HG02763 (cell line): Measurements from ENCODE around the gene CFAP20.
A peak's percentile ranks its signal among the peaks of the same experiment; 100 is the strongest.

Source experiments
- ATAC-seq: cut with Tn5 transposase; IDR thresholded peaks from one replicate; pipeline ENCODE4 v1.9.1; 2021; ENCODE audit warnings: mild to moderate bottlenecking, moderate library complexity; ENCODE audit not compliant: unreplicated experiment

Gene CFAP20

DNA sequence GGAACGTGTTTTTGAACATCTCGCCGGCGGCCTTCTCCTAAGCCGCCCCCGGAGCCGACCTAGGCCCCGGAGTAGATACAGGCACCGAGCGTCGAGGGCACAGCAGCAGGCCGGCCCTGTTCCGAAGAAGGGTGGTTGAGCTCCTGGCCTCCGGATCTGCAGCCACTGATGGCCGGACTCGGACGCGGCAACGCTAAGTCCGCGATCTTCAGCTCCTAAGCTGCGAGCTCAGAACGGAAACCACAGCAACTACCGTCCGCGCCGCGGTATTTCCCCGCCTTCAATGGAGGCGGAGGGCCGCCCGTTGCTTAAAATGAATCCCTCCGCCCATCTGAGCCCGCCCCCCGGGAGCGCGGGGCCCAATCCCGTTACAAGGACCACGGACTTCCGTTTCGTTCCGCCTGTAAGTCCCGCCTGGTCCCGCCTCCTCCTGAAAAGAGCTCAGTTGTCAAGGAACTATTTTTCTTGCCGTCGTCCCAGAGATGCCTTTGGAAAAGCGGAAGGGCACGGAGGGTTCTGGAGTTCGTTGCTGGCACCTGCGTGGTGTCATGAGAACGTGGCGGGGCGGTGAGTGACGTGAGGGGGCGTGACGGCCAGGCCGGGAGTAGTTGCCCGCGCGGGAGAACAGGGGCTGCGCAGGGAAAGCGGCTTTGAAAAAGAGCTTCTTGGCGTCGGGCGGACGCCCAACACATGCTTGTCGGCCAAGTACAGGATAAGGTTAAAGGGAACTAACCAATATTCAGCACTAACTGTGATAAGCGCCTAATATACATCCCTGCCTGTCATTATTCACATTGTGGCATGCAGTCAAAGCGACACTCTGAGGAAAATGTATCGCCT is at the start of gene CFAP20:
Gene CFAP20, minus strand, starts transcription at position 285 of the 840 bp plus-strand sequence. Its CDS starts 266 bp downstream, at position 19.
- peak; percentile 87 for ATAC-seq

DNA sequence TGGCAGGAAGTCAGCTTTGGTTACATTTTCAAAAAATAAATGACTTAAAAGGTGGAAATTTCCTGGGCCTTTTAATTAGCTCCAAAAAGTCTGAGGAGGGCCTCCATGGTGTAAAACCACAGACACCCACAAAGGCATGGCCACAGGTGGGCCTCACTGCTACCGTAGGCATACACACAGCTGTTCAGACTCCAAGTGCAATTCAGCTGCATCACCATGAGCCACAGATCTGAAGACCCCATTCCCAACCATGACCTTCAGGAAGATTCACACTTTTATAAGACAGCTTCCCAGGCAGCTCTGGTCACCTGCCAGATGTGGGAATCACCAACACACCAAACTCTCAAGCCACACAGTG is 48.2 kb upstream of the CFAP20 start:
- no peak for ATAC-seq

DNA sequence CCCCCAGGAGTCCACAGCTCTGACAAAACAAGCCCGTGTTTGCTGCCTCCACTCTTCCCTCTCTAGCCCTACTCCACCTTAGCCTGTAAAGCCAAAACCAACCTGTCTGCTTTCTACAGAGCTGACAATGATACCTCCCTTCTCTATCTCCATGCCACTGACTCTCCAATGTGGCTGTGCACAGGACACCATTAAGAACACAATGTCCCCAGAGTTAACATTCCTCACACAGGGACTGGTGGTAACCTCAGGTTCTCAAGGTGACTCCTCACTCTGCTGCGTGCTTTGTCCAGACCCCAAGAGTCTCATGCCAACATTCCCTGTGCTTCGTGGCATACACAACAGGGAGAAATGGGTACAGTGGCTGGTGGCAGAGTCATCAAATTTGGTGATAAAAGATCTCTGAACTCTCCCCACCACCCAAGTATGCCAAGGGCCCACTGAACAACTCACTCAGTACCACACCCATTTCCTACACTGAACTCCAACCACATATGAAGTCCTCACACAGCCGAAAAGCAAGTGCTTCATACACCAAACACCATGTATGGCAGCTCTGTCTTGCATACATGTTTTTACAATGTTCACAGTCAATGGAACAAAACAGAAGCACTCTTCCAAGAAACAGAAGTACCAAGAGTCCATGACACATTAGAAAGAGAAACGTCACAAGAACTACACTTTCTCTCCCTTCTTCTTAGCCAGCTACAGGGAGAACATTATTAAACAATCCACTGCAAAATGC is 47.6 kb upstream of the CFAP20 start:
- ATAC-seq: no peak

DNA sequence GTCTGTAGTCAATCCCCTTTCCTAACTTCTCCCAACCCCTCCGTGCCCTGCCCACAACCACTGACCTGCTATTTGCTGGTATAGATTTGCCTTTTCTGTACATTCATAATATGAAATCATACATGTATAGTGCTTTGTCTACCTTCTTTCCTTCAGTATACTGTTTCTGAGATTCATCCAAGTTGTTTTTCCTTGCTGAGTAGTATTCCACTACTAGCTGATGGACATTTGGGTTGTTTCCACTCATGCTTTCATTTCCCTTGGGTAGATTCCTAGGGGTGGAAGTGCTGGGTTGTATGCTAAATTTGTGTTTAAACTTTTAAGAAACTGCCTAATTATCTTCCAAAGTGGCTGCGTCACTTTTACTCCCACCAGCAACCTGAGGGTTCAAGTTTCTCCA is 41.0 kb upstream of the CFAP20 start:
- ATAC-seq: no peak

DNA sequence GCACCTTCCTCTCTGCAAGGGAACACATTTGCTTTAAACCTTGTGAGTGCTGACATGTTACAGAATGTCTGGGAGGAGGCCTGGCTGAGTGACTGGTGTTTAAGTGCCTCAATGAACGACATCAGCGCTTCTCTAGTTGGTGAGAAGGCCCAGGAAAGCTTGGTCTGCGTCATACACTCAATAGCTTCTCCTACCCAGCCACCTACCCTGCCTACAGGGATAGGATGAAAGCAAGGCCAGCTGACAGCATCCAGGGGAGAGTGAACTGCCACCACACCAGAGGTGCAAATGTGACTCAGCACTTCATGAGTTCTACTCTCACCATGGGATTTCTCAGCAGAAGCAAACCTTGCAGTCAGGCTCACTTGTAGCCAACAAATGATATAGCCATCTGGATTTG is 31.7 kb upstream of the CFAP20 start:
- ATAC-seq: no peak

DNA sequence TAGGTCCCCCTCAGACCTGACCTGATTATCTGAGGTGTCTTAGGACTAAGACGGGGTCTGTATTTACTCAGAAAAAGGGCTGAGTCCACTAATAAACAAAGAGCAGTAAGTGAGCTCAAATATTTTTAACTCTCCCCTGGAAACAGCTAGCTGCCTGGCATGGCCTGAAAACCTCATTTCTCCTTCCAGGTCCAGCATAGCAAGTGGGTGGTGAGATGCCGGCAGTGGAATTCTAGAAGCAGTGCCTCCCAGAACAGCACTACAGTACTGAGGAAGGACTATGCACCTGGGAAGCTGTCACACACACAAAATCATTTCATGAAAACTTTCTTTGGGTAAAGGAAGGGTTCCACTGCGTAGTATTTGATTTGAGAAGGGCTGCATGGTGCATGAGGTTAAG is 29.5 kb upstream of the CFAP20 start:
- no peak for ATAC-seq

DNA sequence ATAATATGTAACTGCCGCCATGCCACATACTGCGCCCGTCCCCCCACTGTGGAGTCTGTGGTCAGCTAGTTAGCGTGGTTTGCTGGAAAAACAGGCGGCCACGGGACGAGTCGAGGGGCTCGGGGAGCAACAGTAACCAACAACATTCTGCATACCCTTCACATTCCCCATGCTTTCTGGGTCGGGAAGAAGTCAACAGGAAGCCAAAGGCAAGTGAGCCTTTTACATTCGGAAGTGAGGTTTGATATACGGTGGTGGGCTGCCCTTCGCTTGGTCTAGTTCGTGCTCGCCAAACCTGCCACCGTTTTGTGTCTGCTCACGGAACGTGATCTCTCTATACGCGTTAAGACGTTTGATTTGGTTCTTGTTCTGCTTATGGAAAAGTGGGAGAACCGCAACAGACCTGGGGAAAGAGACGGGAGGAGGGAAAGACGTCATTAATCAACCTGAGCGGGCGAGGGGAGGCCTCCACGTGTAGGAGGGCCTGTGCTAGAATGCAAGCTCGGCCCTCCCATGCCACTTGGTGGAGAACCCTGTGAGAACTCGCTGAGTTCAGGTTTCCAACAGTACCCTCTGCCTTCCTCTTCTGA is 28.9 kb upstream of the CFAP20 start:
- ATAC-seq: no peak

DNA sequence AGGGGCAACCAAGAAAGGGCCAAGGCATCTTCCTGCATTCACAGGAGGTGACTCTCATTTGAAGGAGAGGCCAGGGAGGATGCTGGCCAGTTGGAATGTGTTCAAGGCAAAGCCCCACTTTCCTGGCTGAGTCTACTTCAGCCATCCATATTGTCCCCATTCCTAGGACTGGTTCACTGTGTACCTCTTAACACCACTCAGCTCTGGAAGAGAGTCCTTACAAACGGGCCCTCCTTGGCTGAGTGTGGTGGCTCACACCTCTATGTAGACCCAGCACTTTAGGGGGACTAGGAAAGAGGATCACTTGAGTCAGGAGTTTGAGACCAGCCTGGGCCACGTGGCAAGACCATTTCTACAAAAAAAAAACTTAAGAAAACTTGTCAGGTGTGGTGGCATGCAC is 28.1 kb upstream of the CFAP20 start:
- ATAC-seq: no peak

DNA sequence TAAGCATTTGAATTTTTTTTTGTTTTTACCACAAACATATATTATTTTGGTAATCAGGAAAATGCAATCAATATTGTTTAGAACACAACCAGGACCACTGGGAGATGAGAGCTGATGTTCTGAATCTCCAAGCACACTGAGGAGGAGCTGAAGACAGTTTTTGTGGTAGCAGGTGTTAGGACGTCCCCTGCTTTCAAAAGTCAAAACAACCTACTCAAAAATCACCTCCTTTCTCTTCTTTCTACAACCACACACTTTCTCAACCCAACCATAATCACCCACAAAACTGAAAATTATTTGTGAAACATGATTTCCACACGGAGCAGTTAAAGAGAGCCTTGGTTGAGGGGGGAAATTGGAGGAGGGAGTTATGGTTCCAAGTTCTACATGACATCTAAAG is 26.7 kb upstream of the CFAP20 start:
- no peak for ATAC-seq

DNA sequence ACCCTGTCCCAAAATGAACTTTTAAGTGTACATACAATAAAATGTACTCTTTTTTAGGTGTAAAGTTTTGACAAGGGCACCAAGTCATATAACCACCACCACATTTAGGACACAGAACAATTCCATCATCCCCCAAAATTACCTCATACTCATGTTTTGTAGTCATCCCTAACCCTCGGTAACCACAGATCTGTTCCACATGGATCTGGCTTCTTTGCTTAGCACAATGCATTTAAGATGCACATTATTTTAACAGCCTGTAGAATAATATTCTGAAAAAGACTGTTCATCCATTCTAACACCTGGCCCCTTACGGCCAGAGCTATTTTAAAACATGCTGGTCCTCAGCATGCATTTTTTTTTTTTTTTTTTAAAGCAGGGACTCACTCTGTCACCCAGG is 25.2 kb upstream of the CFAP20 start:
- no peak for ATAC-seq

DNA sequence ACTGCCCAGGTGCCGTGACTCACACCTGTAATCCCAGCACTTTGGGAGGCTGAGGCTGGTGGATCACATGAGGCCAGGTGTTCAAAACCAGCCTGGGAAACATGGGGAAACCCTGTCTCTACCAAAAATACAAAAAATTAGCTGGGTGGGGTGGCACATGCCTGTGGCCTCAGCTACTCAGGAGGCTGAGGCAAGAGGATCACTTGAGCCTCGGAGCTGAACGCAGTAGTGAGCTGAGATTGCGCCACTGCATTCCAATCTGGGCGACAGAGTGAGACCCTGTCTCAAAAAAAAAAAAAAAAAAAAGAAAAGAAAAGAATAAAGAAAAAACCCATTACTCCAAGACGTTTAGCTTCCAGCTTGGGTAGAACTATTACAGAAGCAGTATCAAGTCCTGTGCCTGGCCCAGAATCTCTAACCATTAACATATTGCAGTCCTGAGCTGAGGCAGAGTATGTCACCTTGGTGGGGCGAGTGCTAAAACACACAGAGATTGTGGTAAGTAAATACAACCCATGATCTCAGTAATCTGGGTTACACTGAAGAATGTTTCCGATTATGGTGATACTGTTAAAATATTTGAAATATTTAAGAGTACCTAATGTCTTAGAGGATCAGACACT is 23.2 kb upstream of the CFAP20 start:
- ATAC-seq: no peak

DNA sequence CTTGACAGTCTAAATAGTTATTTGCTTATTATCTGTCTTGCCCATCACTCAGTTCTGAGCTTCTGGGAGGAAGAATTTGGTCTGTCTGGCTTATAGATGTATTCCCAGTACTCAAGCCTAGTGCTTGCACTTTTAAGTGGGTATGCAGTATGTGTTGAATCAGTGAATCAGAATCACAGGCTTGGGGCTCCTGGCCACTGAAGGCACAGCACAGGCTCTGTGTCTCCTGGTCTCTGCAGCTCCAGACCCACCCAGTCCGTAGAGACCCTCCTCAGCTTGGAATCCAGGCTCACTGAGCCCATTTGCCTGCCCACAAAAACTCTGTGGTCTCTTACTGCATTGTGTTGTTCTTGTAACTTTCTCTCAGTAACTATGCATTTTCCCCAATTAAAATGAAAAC is 19.3 kb upstream of the CFAP20 start:
- no peak for ATAC-seq

DNA sequence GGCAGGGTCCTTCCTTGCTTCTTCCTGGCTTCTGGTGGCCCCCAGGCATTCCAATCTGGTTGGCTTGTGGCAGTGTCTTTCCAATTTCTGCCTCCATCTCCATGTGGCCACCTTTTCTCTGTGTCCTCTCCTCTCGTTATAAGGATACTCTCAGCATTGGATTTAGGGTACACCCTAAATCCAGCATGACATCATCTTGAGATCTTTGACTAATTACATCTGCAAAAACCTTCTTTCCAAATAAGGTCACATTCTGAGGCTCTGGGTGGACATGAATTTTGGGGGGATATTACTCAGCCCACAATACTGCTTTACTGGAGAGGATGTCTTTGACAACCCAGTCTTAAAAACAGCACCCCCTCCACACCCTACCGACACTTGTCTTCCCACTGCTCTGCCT is 18.9 kb upstream of the CFAP20 start:
- ATAC-seq: no peak

DNA sequence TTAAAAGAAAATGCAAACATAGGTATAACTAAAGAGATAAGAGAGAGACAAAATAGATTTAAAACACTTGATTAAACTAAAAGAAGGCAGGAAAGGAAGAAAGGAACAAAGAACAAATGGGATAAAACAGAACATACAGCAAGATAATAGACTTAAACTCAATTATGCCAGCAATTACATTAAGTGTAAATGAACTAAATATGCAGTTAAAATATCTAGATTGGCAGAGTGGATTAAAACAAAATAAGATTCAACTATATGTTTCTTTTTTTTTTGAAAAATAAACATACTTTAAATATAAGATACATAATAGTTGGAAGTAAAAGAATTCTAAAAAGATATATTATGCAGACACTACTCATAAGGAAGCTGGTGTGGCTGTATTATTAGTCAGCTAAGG is 9.7 kb upstream of the CFAP20 start:
- no peak for ATAC-seq

DNA sequence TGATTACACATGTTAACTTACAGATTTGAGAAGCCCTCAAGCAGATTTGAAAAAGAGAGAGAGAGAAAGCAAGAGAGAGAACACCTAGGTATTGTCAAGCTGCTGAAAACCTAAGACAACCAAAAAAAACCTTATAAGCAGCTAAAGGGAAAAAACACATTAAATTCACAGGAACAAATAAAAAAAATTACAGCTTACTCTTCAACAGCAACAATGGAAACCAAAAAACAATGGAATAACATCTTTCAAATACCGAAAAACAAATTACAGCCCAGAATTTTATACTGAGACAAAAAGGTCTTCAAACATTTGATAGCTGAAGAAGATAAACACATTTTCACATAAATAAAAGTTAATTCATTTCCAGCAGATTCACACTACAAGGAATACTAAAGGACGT is 8.4 kb upstream of the CFAP20 start:
- no peak for ATAC-seq

DNA sequence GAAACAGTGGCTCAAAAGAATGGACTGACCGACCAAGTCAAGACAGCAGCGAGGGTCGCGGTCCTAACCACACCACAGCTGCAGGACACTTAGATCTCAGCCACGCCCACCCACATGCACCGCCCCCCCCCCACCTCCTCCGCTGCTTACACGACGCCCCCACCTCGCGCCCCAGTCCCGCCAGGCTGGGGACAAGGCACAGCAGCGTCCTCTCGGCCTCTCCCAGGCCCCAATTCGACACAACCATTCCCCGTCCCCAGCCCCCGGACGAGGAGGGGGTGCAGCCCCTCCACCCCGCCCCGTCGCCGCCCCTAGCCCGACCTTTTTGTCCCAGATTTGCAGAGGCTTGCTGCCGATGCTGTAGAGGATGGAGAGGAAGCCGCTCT is 477 bp downstream of the CFAP20 start:
- peak; percentile 2 for ATAC-seq

DNA sequence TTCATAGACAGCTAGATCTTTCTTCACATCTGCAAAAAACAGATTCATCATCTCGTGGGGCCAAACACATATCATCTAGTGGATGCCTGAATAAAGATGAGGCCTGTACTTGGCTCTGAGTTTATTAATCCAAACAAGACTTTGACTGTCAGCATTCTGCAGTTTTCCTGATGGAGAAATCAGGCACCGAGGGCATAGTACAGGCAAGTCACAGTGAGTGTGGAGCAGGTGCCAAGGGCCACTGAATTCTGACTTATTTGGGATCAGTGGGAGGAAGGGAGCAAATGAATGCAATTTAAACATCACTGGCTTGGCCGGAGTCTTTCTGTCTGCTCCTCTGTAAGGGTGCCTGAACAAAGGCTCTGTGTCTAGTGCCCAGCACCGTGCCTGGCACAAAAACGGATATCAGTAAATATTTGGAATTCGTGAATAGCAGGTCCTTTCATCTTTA is 975 bp downstream of the CFAP20 start:
- ATAC-seq: no peak

DNA sequence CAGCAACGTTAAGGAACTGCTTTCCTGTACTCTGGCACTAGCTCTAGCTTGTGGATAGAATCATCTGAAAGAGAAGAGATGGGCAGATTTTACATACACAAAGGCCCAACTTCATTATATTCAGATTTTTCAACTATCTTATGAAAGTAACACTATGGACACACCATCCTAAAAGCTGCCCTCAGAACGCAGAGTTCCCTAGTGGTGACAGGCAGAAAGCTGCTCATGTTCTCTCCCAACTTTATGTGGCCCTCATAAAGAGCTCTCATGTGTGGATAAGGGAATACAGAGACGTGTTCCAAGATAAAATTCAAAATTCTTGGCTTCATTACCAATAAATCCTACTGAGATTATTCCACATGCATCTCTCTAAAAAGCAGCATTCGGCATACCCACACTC is 1.5 kb downstream of the CFAP20 start:
- ATAC-seq: no peak

DNA sequence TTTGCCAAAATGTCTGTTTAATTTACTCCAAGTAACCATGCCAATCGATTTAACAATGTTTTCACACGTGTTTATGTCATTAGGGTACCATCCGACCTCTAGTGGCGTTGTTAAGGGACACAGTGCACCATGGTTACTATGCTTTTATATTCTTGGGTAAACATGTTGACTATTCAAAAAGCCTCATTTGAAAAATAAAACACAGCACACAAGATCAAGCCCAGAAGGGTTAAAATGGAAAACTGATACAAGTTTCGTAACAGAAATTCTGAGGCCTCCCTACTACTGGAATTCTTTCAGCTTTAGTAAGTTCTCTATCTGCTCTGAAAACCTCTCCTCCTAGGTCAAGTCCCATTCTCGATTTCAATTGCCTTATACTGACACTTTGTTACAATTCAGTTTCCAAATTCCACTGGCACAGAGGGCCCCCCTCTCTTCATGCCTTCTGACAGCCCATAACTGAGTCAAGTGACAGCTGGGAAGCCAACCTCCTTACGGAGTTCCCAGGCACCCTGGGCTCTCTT is 2.1 kb downstream of the CFAP20 start:
- no peak for ATAC-seq

DNA sequence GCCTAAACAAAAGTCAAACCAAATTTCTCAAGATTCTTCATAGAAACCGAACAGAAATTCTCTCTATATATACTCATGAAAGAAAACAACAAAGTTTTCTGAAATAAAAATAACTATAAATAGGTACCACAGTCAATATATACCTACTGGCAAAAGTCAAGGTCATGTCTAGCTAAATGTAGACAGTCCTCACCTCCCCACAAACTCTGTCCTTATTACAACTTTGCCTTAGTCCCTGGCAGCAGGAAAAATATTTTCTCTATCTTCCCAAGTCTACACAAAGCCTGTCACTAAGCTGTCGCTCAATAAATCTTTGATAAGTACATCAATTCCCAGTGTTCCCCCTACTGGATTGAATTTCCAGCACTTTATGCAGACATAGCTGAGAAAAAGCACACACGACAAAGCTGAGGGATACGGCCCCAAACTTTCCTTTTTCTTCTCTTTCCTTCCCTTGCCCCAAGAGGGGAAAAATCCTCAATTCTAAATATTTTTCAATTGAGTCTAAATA is 2.7 kb downstream of the CFAP20 start:
- no peak for ATAC-seq

DNA sequence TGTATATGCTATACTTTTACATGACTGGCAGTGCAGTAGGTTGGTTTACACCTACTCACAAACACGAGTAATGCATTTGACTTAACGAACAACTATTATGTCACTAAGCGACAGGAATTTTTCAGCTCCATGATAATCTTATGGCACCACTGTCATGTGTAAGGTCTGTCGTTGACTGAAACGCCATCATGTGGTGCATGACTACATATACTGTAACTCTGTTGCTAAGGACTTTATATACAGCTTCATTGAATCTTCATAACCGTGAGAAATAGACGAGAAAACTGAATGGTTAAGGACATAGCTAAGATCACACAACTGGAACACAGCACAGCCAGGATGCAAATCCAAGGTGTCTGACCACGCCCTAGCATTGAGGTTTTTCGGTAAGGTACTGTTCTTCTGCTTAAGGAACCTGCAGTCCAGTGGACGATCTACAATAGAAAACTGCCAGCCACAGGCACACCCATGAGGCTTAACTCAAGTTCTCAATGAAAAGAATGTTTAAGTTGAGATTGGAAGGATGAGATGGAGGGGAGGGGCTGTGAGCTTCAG is 3.3 kb downstream of the CFAP20 start:
- ATAC-seq: no peak
